Mucosa of rectum (tissue), 2 donors: ENCODE measurements around the gene COMMD4.

Source experiments
- H3K27ac ChIP-seq, 2 donors: one replicate each; pipeline ENCODE4 v1.7.0; 2013; ENCODE audit warnings: inconsistent platforms in 2 of 2, low read depth in 2 of 2, low read length in 2 of 2
- H3K27me3 ChIP-seq, 2 donors: one replicate each; pipeline ENCODE4 v1.7.0; 2013; ENCODE audit warnings: low read length in 2 of 2; ENCODE audit not compliant: control insufficient read depth in 2 of 2, insufficient read depth in 2 of 2
- H3K36me3 ChIP-seq, 2 donors: one replicate each; pipeline ENCODE4 v1.7.0; 2013; ENCODE audit warnings: low read length in 2 of 2; ENCODE audit not compliant: control insufficient read depth in 2 of 2, insufficient read depth in 2 of 2
- H3K4me1 ChIP-seq, 2 donors: one replicate each; pipeline ENCODE4 v1.7.0; 2013; ENCODE audit warnings: low read length in 2 of 2, mild to moderate bottlenecking in 1 of 2; ENCODE audit not compliant: control insufficient read depth in 2 of 2, insufficient read depth in 2 of 2
- H3K4me3 ChIP-seq, 2 donors: one replicate each; pipeline ENCODE4 v1.7.0; 2013; ENCODE audit warnings: low read length in 2 of 2
- H3K9ac ChIP-seq, 2 donors: one replicate each; pipeline ENCODE4 v1.7.0; 2013; ENCODE audit warnings: low read length in 2 of 2, low read depth in 1 of 2, mild to moderate bottlenecking in 1 of 2
- H3K9me3 ChIP-seq, 2 donors: one replicate each; pipeline ENCODE4 v1.7.0; 2013; ENCODE audit warnings: low read length in 2 of 2; ENCODE audit not compliant: control insufficient read depth in 2 of 2
- donor health status: healthy.
- donor health status: Normal muscosa, but diverticular disease.

Gene COMMD4

GRCh38 chr15:75361989-75362641 is 26.3 kb downstream of the COMMD4 start:
- Histone ChIP-seq H3K4me3 (no peak overlapping the region), H3K9me3 (no peaks in the 10 kb centered on the region), H3K9ac (no peak overlapping the region), H3K4me1 (peaks cover 0 to under 1% of the 10 kb centered on the region in 2 donors), H3K27me3 (no peaks in the 10 kb centered on the region), H3K36me3 (peaks cover 50 to 74% of the 10 kb centered on the region in 2 donors), H3K27ac (no peak overlapping the region)

- Histone ChIP-seq H3K9me3 (no peaks in the 10 kb centered on the region), H3K27ac (no peak overlapping the region), H3K4me1 (peaks cover 5 to 6% of the 10 kb centered on the region in 2 donors), H3K36me3 (peaks cover 50 to 74% of the 10 kb centered on the region in 2 donors), H3K9ac (no peak overlapping the region), H3K27me3 (no peaks in the 10 kb centered on the region), H3K4me3 (no peak overlapping the region)
These were observed 26.9 kb downstream of the COMMD4 start for GRCh38 chr15:75362642-75363249.

- Histone ChIP-seq H3K36me3 (peaks cover 40 to 65% of the 10 kb centered on the region in 2 donors), H3K9ac (no peak overlapping the region), H3K27ac (no peak overlapping the region), H3K4me1 (peaks cover 7 to 8% of the 10 kb centered on the region in 2 donors), H3K9me3 (no peaks in the 10 kb centered on the region), H3K27me3 (no peaks in the 10 kb centered on the region), H3K4me3 (no peak overlapping the region)
These were observed 27.9 kb downstream of the COMMD4 start for GRCh38 chr15:75363786-75364185.

- Histone ChIP-seq H3K9ac (no peak overlapping the region), H3K36me3 (peaks cover 30 to 59% of the 10 kb centered on the region in 2 donors)
These were observed 29.0 kb downstream of the COMMD4 start for GRCh38 chr15:75364881-75365280.

GRCh38 chr15:75366163-75366562 is 30.3 kb downstream of the COMMD4 start:
- no peaks in the 10 kb centered on the region for H3K27me3 ChIP-seq
- no peak overlapping the region for H3K27ac ChIP-seq
- H3K9ac ChIP-seq, result no peak overlapping the region
- H3K4me1 ChIP-seq, result peaks cover 18% of the 10 kb centered on the region in 2 donors
- H3K36me3 ChIP-seq, result peaks cover 28 to 51% of the 10 kb centered on the region in 2 donors
- no peak overlapping the region for H3K4me3 ChIP-seq
- H3K9me3 ChIP-seq, result no peaks in the 10 kb centered on the region

More at GRCh38 chr15:75364881-75365280, 29.0 kb downstream of the COMMD4 start:
- Histone ChIP-seq H3K27me3 (no peaks in the 10 kb centered on the region), H3K27ac (no peak overlapping the region), H3K4me1 (peaks cover 18% of the 10 kb centered on the region in 2 donors), H3K4me3 (no peak overlapping the region), H3K9me3 (no peaks in the 10 kb centered on the region)

- H3K4me1 ChIP-seq, result peaks cover 18% of the 10 kb centered on the region in 2 donors
- H3K4me3 ChIP-seq, result no peak overlapping the region
- H3K9ac ChIP-seq, result no peak overlapping the region
- no peaks in the 10 kb centered on the region for H3K9me3 ChIP-seq
- no peak overlapping the region for H3K27ac ChIP-seq
- no peaks in the 10 kb centered on the region for H3K27me3 ChIP-seq
- peaks cover 30 to 52% of the 10 kb centered on the region in 2 donors for H3K36me3 ChIP-seq
These were observed 31.1 kb downstream of the COMMD4 start for GRCh38 chr15:75367006-75367405.

GRCh38 chr15:75367406-75367912 is 31.6 kb downstream of the COMMD4 start:
- peak overlapping the region in 1 of 2 donors; percentile 90 for H3K9ac ChIP-seq
- peak overlapping the region; percentile 99 to 100 for H3K27ac ChIP-seq
- H3K9me3 ChIP-seq, result no peaks in the 10 kb centered on the region
- no peaks in the 10 kb centered on the region for H3K27me3 ChIP-seq
- H3K4me3 ChIP-seq, result peak overlapping the region; percentile 90 to 91
- peaks cover 30 to 52% of the 10 kb centered on the region in 2 donors for H3K36me3 ChIP-seq
- peaks cover 18% of the 10 kb centered on the region in 2 donors for H3K4me1 ChIP-seq

- H3K36me3 ChIP-seq, result peaks cover 33 to 53% of the 10 kb centered on the region in 2 donors
- H3K27ac ChIP-seq, result peak within 1 kb of the TSS; percentile 99 to 100
- H3K27me3 ChIP-seq, result no peaks in the 10 kb centered on the region
- no peaks in the 10 kb centered on the region for H3K9me3 ChIP-seq
- H3K9ac ChIP-seq, result peak within 1 kb of the TSS; percentile 90 to 96
- H3K4me3 ChIP-seq, result peak within 1 kb of the TSS; percentile 90 to 91
- H3K4me1 ChIP-seq, result peaks cover 18% of the 10 kb centered on the region in 2 donors
These were observed 32.2 kb downstream of the COMMD4 start, which contains the start of gene MAN2C1 for GRCh38 chr15:75367913-75368688. TSS of gene MAN2C1 (minus strand) at chr15:75368607. CDS start at chr15:75368583, 24 bp downstream.

GRCh38 chr15:75368689-75369239 is 32.9 kb downstream of the COMMD4 start:
- H3K4me3 ChIP-seq, result peak overlapping the region; percentile 90 to 91
- peak overlapping the region; percentile 99 to 100 for H3K27ac ChIP-seq
- H3K9me3 ChIP-seq, result no peaks in the 10 kb centered on the region
- peaks cover 18% of the 10 kb centered on the region in 2 donors for H3K4me1 ChIP-seq
- H3K9ac ChIP-seq, result peak overlapping the region; percentile 90 to 96
- peaks cover 34 to 57% of the 10 kb centered on the region in 2 donors for H3K36me3 ChIP-seq
- no peaks in the 10 kb centered on the region for H3K27me3 ChIP-seq
